ENCODE results near the gene ANKRD18A. TPM values are rescaled to one million over a fixed set of nuclear protein-coding genes. Genes with fewer than 3 reads are reported as not detected.

Gene ANKRD18A
- total RNA-seq, 4 donors from 2014 or later: 1.8 TPM; not detected in 3

- Histone ChIP-seq H3K27ac (no peak overlapping the region), H3K9me3 (no peaks in the 10 kb centered on the region), H3K27me3 (no peaks in the 10 kb centered on the region), H3K4me1 (no peaks in the 10 kb centered on the region), H3K36me3 (no peaks in the 10 kb centered on the region), H3K4me3 (no peak overlapping the region)
- TF ChIP-seq POLR2A (IDR thresholded peaks at IDR 0.05): no peak
- no peak for TF ChIP-seq CTCF (IDR thresholded peaks at IDR 0.05)
- no peak for DNase-seq
- intact Hi-C loops (cut with DNase I; ENCODE audit: low total_unique reads): no loop called here
These were observed 97.3 kb downstream of the ANKRD18A start for GRCh38 chr9:38523121-38523520.

- intact Hi-C loops (cut with DNase I; ENCODE audit: low total_unique reads): no loop called here
- Histone ChIP-seq H3K9me3 (no peaks in the 10 kb centered on the region), H3K4me1 (no peaks in the 10 kb centered on the region), H3K36me3 (no peaks in the 10 kb centered on the region), H3K4me3 (no peak overlapping the region), H3K27me3 (no peaks in the 10 kb centered on the region), H3K27ac (no peak overlapping the region)
- no peak for DNase-seq
- TF ChIP-seq CTCF (IDR thresholded peaks at IDR 0.05): no peak
- no peak for TF ChIP-seq POLR2A (IDR thresholded peaks at IDR 0.05)
These were observed 98.6 kb downstream of the ANKRD18A start for GRCh38 chr9:38521762-38522161.

Small RNAs within 50 kb of the gene (small RNA-seq; reads per million reads assigned to genes)
- not detected for gene AL390726.1
- not detected for gene AL390726.2
- gene AL390726.3: not detected
- not detected for gene AL390726.4
- gene AL390726.5: not detected

Other genes with a start within 250 kb of the ANKRD18A start
- 10 to 100 TPM; 22.1 to 58.5 (median 28.0) TPM for gene ALDH1B1, start 227.9 kb downstream of the ANKRD18A start, total RNA-seq
- gene IGFBPL1, start 196.1 kb downstream of the ANKRD18A start, total RNA-seq: 1 to 10 TPM in 1 of 4 donors, under 1 TPM in 1, not detected in 2; 0.55 to 1.3 TPM
- gene FAM240B, start 99.5 kb upstream of the ANKRD18A start, total RNA-seq: not detected